Right lobe of liver (tissue), 6 donors: ENCODE data around the gene CFAP100. TPM values are rescaled to one million over a fixed set of nuclear protein-coding genes. Genes with fewer than 3 reads are reported as not detected.

Source experiments
- ATAC-seq, 4 donors: fragments of 200-7000 bp; cut with Tn5 transposase; one replicate each; pipeline ENCODE4 v1.9.1; 2020; ENCODE audit warnings: mild to moderate bottlenecking in 4 of 4, moderate library complexity in 4 of 4
- DNase-seq, 3 donors: peaks; one replicate each; pipeline ENCODE4 v3.0.0-alpha.2; 2020
- H3K27ac ChIP-seq, 3 donors: fragments of 200-600 bp; one replicate each; pipeline ENCODE4 v1.8.0; 2022
- H3K27me3 ChIP-seq, 2 donors: fragments of 200-600 bp; one replicate each; pipeline ENCODE4 v1.8.0; 2022
- H3K36me3 ChIP-seq, 4 donors: fragments of 200-600 bp; sonication (generic) in 1 of 4; one replicate each; pipeline versions ENCODE4 v1.5.1 to v1.8.0; 2017 to 2022; ENCODE audit warnings: control low read depth in 1 of 4
- H3K4me1 ChIP-seq, 4 donors: fragments of 200-600 bp; sonication (generic) in 1 of 4; one replicate each; pipeline versions ENCODE4 v1.5.1 to v1.8.0; 2017 to 2022; ENCODE audit warnings: control low read depth in 1 of 4
- H3K4me3 ChIP-seq, 3 donors: fragments of 200-600 bp; one replicate each; pipeline ENCODE4 v1.8.0; 2022
- H3K9me3 ChIP-seq, 4 donors: fragments of 200-600 bp; sonication (generic) in 1 of 4; one replicate each; pipeline versions ENCODE4 v1.5.1 to v1.8.0; 2017 to 2022; ENCODE audit warnings: control low read depth in 1 of 4
- POLR2A ChIP-seq: fragments of 450-650 bp; IDR thresholded peaks from one replicate; pipeline ENCODE4 v1.6.1; 2017; ENCODE audit warnings: antibody characterized with exemption, mild to moderate bottlenecking
- WGBS: methylation state at CpG from one replicate; pipeline ENCODE4 v1.1.6; 2018; ENCODE audit warnings: low coverage, low lambda C conversion rate; ENCODE audit not compliant: insufficient coverage; ENCODE audit errors: missing lambda C conversion rate; 5-methylcytosine and 5-hydroxymethylcytosine counted together
- intact Hi-C, 2 donors: fragments of 100-400 bp; cut with DNase I; formaldehyde crosslinking; loops; one replicate each; pipeline versions ENCODE4 v1.11.2 to v1.14.1; 2022
- total RNA-seq, 6 experiments: library from RNA; depleted of rRNA in 2 of 6; stranded (reverse); fragments of >200 nt in 2 of 6; fragmentation: NEBNext Ultra II Directional in 3 of 6; extraction: Animal tissue kit (Norgen Biotek cat#: 25700) in 3 of 6; gene quantifications; one replicate each; pipeline versions ENCODE4 v1.1.0 to v1.2.4, GENCODE V29; 2016 to 2023
- TF ChIP-seq, protein P1 (sequence below), 4 donors: fragments of 200-600 bp in 3 of 4; fragments of 450-650 bp in 1 of 4; IDR thresholded peaks; one replicate each; pipeline versions ENCODE4 v1.5.1 to v1.8.0; 2016 to 2022; ENCODE audit warnings: antibody characterized with exemption in 4 of 4, mild to moderate bottlenecking in 2 of 4
- donor health status: DM: no; HTN: yes; CAD: no.
- donor health status: DM: no; HTN: no; CAD: no.
- donor health status: DM: no; HTN: no; CAD: no.
- donor health status: DM: no; HTN: yes; CAD: no.
- donor health status: DM: no; HTN: yes; CAD: no.

CFAP100 gene
- total RNA-seq, 6 experiments from 2014 or later = not detected

DNA sequence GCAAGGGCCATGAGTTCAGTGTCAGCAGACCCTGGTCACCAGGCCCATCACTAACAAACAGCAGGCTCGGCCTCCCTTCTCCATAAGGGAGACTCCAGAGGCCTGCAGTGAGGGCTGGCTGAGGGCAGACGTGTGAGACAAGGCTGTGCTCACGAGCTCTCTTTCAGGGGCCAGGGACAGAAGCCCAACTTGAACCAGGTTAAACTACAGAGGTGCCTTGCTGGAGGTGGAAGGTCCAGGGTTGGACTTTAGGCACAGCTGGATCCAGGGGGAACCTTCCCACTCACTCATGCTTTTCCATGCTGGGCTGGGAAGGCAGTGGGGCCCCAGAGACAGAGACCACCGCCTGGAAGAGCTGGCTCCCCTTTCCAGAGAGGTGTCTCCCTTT is 19.0 kb downstream of the CFAP100 start:
- Histone ChIP-seq H3K9me3 (no peaks in the 10 kb centered on the region), H3K27me3 (no peaks in the 10 kb centered on the region), H3K4me3 (no peak overlapping the region), H3K27ac (no peak overlapping the region), H3K36me3 (no peaks in the 10 kb centered on the region), H3K4me1 (no peaks in the 10 kb centered on the region)
- DNase-seq (no peak), ATAC-seq (no peak)
- intact Hi-C loops = no loop called here
- WGBS = no CpG with 5 or more reads among the region's 4 CpGs
- TF ChIP-seq POLR2A = no peak
- TF ChIP-seq, protein P1, sequence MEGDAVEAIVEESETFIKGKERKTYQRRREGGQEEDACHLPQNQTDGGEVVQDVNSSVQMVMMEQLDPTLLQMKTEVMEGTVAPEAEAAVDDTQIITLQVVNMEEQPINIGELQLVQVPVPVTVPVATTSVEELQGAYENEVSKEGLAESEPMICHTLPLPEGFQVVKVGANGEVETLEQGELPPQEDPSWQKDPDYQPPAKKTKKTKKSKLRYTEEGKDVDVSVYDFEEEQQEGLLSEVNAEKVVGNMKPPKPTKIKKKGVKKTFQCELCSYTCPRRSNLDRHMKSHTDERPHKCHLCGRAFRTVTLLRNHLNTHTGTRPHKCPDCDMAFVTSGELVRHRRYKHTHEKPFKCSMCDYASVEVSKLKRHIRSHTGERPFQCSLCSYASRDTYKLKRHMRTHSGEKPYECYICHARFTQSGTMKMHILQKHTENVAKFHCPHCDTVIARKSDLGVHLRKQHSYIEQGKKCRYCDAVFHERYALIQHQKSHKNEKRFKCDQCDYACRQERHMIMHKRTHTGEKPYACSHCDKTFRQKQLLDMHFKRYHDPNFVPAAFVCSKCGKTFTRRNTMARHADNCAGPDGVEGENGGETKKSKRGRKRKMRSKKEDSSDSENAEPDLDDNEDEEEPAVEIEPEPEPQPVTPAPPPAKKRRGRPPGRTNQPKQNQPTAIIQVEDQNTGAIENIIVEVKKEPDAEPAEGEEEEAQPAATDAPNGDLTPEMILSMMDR (IDR thresholded peaks at IDR 0.05) = no peak

DNA sequence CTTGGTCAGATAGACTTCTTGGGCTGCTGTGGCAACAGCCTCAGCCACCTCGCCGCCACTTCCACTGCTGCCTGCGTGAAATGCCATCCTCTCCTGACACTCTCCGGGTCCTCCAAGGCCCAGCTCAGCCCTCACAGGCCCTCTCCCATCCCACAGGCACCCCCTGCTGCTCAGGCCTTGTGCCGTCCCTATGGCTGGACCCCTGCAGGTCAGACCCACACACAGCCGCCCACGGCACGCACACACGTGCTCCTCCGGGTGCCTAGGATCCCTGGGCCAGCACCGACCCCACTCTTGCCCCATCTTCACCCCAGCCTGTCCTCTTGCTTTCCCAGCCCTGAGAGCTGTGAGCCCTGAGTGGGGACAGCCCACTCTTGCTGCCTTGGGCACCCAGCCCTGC is 19.7 kb downstream of the CFAP100 start:
- 92% methylated on average over 10 of the region's 11 CpGs for WGBS
- Histone ChIP-seq H3K27ac (no peak overlapping the region), H3K4me3 (no peak overlapping the region), H3K4me1 (no peaks in the 10 kb centered on the region), H3K36me3 (no peaks in the 10 kb centered on the region), H3K27me3 (no peaks in the 10 kb centered on the region), H3K9me3 (no peaks in the 10 kb centered on the region)
- ATAC-seq = no peak
- TF ChIP-seq, protein P1 (IDR thresholded peaks at IDR 0.05) = no peak
- no peak for TF ChIP-seq POLR2A
- intact Hi-C loops = no loop called here
- DNase-seq = no peak

DNA sequence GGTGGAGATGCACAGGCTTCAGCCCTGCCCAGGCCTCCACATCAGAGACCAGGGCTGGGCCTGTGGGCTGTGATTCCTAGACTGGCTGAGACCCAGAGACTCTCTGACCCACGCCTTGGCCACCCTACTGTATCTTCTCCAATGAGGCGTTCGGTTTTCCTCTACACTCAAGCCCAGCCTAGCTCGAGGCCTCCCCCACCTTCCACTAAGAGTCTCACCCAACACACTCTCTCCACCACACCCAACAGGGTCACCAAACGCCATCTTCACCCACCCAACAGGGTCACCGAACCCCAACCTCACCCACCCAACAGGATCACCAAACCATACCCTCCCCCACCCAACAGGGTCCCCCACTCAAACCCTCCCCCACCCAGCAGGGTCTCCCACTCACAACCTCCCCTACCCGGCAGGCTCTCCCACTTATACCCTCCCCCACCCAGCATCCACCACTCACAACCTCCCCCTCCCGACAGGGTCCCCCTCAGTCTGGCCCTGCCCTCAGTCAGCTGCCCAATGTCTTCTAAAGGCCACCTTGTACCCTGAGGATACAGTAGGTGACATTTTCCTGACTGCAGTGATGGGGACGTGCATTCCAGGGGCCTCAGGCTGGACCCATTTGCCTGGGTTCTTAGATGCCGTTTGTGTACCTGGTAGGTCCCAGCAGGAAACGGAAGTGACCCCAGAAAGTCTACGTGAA is 20.4 kb downstream of the CFAP100 start:
- H3K9me3 ChIP-seq = no peaks in the 10 kb centered on the region
- intact Hi-C loops = no loop called here
- DNase-seq (no peak), ATAC-seq (no peak)
- no peaks in the 10 kb centered on the region for H3K36me3 ChIP-seq
- TF ChIP-seq POLR2A = no peak
- TF ChIP-seq, protein P1 (IDR thresholded peaks at IDR 0.05) = no peak
- H3K27me3 ChIP-seq = no peaks in the 10 kb centered on the region
- H3K4me3 ChIP-seq = no peak overlapping the region
- H3K27ac ChIP-seq = no peak overlapping the region
- H3K4me1 ChIP-seq = no peaks in the 10 kb centered on the region
- 72% methylated on average over 11 of the region's 12 CpGs for WGBS

DNA sequence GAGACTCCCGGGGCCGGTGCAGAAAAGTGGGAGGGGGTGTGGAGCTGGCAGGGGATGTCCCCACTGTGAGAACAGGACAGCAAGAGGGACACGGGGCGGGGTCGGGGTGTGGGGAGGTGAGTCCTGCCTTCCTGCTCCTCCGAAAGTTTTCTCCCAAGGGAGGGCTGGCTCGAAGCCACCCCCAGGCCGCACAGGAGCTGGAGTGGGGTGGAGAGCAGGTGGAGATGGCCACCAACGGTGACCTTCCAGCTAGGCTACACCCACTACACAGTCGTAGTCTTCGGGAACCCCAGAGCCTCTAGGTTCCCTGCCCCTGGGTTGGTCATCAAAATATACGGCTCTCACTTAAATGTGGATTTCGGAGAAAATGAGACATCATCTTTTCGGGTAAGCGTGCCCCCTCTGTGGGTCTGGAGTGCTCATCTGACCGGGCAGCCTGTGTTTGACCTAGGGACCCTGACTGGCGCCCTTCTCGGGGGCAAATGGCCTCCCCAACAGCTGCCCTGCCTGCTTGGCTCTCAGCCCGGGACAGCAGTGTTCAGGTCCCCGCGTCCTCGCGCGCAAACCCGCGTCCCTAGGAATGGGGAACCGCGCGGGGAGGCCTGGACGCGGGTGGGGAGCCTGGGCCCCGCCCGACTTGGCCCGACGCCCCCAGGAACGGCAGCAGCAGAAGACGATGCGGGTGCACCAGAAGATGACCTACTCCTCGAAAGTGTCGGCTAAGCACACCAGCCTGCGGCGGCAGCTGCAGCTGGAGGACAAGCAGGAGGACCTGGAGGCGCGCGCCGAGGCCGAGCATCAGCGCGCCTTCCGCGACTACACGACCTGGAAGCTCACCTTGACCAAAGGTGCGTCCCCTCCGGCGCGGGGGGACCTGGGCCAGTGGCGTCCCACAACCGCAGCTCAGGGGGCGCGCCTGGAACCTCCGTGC is 21.2 kb downstream of the CFAP100 start:
- H3K9me3 ChIP-seq = no peaks in the 10 kb centered on the region
- 62% methylated on average over 4 of the region's 61 CpGs for WGBS
- no peak overlapping the region for H3K4me3 ChIP-seq
- intact Hi-C loops = no loop called here
- no peak for ATAC-seq
- no peaks in the 10 kb centered on the region for H3K4me1 ChIP-seq
- no peaks in the 10 kb centered on the region for H3K36me3 ChIP-seq
- peak in 1 of 3 donors; percentile 42 for DNase-seq
- H3K27ac ChIP-seq = no peak overlapping the region
- H3K27me3 ChIP-seq = no peaks in the 10 kb centered on the region
- TF ChIP-seq POLR2A = no peak
- TF ChIP-seq, protein P1 (IDR thresholded peaks at IDR 0.05) = no peak
